LoVo (cell line): ENCODE results near the gene MICOS13.

Source experiments
- DNase-seq: peaks from one replicate; pipeline ENCODE4 v3.0.0-alpha.2; 2016; ENCODE audit warnings: low spot score

MICOS13 gene

DNA sequence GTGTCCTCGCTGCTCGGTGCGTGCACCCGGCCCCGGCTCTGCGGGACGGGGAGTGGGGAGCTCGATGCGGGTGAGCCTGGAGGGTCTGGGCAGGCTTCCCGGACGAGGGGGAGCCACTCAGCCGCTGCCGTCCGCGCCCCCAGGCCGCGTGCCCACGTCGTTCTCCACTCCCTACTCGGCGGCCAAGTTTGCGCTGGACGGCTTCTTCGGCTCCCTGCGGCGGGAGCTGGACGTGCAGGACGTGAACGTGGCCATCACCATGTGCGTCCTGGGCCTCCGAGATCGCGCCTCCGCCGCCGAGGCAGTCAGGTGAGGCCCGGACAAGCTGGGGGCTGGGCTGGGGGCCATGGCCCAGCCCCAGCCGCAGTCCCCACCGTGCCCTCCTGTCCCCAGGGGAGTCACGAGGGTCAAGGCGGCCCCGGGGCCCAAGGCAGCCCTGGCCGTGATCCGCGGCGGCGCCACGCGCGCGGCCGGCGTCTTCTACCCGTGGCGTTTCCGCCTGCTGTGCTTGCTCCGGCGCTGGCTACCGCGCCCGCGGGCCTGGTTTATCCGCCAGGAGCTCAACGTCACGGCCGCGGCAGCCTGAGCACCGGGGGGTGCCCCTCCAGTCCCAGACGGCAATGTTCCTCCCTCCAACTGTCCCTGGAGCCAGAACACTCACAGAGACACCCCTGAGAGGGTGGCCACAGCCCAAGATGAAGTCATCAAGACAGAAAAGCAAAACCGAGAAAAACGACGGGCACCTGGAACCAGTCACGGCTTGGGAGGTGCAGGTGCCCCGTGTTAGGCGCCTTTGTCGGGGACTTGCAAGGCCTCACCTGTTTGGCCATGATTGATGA lies 7.3 kb upstream of the MICOS13 start:
- DNase-seq, result no peak

- DNase-seq, result peak; percentile 95
These were observed 6.5 kb upstream of the MICOS13 start for GRCh38 chr19:5686647-5687359.

DNA sequence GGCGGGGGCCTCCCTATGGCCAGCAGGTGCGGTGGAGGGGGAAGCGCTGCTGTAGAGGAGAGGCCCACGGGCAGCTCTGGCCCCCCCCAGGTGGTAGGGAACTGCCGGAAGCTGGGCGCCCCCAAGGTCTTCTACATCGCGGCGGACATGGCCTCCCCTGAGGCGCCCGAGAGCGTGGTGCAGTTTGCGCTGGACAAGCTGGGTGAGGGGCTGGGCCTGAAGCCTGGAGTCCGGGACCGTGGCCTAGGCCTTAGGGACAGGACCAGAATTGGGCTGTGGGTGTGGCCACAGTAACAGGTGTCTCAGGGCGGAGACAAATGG lies 6.0 kb upstream of the MICOS13 start:
- DNase-seq, result no peak

DNA sequence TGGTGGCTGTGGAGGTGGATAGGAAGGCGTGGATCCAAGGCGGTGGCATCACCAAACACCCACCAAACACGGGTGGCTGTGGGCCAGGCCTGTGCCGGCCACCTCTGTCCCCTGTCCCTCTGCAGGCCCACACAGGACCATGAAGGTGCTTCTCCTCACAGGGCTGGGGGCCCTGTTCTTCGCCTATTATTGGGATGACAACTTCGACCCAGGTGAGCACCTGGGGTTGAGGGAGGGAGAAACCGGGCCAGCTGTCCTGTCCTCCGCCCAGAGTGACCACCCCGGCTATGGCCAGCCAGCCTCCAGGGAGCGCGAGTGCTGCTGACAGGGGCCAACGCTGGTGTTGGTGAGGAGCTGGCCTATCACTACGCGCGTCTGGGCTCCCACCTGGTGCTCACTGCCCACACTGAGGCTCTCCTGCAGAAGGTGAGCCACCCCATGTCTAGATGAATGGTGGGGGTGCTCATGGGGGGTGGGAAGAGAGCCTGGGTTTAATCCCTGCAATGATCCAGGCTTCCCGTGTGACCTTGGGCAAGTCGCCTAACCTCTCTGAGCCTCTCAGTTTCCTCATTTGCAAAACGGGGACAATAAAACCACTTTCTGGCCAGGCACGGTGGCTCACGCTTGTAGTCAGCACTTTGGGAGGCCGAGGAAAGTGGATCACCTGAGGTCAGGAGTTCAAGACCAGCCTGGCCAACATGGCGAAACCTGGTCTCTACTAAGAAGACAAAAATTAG lies 4.5 kb upstream of the MICOS13 start:
- no peak for DNase-seq

DNA sequence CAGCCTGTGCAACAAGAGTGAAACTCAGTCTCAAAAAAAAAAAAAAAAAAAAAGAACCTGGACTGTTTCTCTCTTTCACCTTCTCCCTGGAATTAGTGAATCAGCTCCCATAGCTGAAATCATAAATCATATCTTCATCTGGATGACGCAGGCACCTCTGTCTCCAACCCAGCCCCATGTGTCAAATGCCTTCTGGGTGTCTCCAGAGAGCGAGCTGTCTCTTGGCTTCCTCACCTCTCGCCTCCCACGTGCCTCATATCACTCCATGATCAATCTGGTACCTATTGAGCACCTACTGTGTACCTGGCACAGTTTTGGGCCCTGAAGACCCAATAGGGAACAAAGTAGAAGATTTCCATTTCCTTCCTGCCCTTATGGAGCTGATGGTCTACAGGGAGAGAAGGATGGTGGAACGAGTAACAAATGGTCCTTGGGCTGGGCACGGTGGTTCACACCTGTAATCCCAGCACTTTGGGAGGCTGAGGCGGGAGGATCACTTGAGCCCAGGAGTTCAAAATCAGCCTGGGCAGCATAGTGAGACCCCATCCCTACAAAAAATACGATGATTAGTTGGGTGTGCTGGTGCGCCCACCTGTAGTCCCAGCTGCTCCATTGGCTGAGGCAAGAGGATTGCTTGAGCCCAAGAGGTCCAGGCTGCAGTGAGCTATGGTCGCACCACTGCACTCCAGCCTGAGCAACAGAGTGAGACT lies 3.0 kb upstream of the MICOS13 start:
- no peak for DNase-seq

- DNase-seq, result no peak
These were observed 1.8 kb upstream of the MICOS13 start for GRCh38 chr19:5682107-5682482.

GRCh38 chr19:5681391-5682106 lies 1.2 kb upstream of the MICOS13 start:
- DNase-seq, result no peak

DNA sequence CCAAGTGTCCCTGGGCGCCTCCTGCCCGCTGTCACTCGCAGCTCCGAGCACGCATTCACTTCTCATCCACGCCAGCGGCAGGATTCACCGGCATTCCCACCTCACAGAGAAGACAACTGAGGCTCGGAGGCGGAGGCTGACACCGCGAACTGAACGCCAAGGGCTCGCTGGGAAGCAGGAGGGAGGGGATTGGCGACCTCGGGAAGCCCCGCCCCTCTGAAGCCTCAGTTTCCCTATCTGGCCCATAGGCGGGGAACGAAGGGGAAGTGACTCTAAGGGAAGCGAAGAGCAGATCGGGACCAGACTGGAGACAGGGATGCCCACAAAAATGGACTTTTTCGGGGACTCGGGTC lies 256 bp downstream of the MICOS13 start:
- no peak for DNase-seq

GRCh38 chr19:5679289-5680083 lies 830 bp downstream of the MICOS13 start:
- no peak for DNase-seq

GRCh38 chr19:5678071-5678718 lies 2.1 kb downstream of the MICOS13 start:
- no peak for DNase-seq

- no peak for DNase-seq
These were observed 2.7 kb downstream of the MICOS13 start for GRCh38 chr19:5677580-5677979.

GRCh38 chr19:5677136-5677535 lies 3.2 kb downstream of the MICOS13 start:
- no peak for DNase-seq

DNA sequence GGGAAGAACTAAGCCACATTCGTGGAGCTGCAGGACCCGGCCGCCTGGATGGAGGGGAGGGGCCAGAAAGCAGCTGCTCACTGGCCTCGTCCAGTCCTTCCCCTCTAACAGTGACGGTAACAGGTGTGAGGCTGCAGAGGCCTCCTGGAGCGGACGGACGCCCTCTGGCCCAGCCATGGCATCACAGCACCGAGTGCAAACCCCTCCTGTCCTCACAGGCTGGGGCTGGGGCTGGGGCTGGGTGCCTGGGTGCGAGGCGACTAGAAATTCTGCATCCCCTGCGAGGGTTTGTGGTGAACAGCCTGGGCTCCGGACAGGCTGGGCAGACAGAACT lies 3.6 kb downstream of the MICOS13 start:
- DNase-seq, result no peak

DNA sequence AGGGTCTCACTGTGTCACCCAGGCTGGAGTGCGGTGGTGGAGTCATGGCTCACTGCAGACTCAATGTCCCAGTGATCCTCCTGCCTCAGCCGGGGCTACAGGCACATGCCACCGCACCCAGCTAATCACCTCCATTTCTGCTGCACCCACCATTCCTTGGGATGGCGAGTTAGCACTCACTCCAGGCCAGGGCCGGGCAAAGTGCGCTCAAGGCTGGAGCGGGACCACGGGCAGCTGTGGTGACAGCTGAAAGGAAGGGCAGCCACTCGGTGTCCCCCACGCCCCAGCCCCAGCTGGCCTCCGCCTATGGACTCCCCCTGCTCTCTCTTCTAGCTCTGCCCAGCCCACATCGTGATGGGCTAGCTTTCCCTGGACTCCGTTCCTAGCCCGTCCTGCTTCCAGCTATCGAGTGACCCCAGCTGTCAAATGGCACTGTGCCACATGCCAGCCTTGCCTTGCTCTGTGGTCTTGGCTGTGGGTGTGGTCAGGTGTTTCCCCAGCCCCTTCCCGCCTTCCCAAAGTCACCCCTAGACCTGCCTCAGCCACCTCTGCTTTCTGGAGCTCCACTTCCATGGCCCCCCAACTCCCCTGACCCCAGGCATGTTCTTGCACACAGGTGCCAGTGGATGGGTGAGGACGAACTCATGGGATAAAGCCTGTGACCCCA lies 4.1 kb downstream of the MICOS13 start:
- no peak for DNase-seq

- DNase-seq, result no peak
These were observed 5.6 kb downstream of the MICOS13 start for GRCh38 chr19:5674714-5675113.

DNA sequence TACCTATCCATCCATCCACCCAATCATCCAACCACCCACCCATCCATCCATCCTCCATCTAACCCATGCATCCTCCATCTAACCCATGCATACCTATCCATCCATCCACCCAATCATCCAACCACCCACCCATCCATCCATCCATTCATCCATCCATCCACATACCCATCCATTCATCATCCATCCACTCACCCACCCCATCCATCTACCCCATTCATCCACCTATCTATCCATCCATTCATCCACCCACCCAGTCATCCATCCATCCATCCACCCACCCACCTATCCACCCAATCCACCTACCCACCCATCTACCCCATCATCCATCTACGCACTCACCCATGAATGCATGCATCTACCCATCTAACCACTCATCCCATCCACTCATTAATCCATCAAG lies 6.6 kb downstream of the MICOS13 start:
- DNase-seq, result no peak

DNA sequence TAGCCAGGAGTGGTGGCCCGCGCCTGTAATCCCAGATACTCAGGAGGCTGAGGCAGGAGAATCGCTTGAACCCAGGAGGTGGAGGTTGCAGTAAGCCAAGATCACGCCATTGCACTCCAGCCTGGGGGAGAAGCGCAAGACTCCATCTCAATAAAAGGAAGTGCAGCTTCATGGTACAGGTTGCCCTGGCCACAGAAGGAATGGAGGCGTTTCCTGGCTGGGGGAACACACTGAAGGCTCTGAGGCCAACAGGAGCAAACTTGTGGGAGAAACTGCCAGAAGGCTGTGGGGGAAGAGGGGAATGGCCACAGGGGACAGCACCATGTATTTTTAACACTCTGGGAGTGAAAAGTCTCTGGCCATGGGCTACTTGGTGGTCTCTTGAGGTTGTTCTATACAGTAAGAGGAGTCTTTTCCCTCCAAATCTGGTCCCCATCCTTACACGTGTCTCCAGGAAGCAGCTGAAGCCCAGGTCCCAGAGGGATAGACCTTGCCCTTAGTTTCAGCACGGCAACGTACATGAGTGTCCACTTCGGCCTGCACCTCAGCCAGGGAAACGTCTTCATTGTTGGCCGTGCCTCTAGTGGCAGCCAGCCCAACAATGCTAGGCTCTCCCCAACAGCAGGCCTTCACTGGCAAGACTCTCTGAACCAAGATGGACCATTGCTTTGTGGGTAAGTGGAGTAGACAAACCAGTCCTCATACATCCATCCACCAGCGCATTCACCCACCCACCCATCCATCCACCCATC lies 7.4 kb downstream of the MICOS13 start:
- DNase-seq, result no peak

GRCh38 chr19:5671600-5671999 lies 8.7 kb downstream of the MICOS13 start:
- DNase-seq, result no peak

DNA sequence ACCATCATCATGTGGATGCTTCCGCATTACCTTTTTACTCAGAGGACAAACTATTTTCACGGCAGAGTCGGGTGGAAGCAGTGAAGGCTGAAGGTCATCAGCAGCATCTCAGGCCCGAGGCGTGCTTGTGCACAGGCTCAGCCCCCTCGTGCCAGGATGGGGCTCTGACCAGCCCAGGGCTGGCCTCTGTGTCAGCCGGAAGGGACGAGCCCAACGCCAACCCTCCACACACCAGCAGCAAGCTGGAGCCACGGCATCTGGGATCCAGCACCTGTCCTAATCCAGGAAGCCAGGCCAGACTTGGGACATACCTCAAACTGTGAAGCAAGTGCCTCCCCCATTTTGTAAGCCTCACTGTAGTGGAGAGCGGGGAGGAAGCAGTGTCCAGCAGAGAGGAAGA lies 11.1 kb downstream of the MICOS13 start:
- DNase-seq, result no peak
